Spleen (tissue), 7 donors: Measurements from ENCODE around the gene SASH1.

ENCODE experiments used
- POLR2AphosphoS5 ChIP-seq, 3 donors: sonication (generic); formaldehyde crosslinking; IDR thresholded peaks; one replicate each; pipeline ENCODE4 v1.5.1; 2017; ENCODE audit warnings: antibody characterized with exemption in 3 of 3
- TF ChIP-seq, protein P1 (sequence below), 11 experiments: fragments of 200-600 bp in 7 of 11; fragments of 450-650 bp in 4 of 11; sonication (generic) in 4 of 11; IDR thresholded peaks in 8 of 11; conservative IDR thresholded peaks in 3 of 11; 1 replicate in 7 of 11; 2 replicates in 4 of 11; pipeline versions ENCODE4 v1.4.0 to v1.8.0; 2016 to 2021; ENCODE audit warnings: antibody characterized with exemption in 11 of 11, inconsistent platforms in 4 of 11, mild to moderate bottlenecking in 1 of 11
- donor health status: DM: no; HTN: no; CAD: no; lungs with moderate emphysema.
- donor health status: DM: no; HTN: no; CAD: no.
- donor health status: DM: no; HTN: no; CAD: no.

DNA sequence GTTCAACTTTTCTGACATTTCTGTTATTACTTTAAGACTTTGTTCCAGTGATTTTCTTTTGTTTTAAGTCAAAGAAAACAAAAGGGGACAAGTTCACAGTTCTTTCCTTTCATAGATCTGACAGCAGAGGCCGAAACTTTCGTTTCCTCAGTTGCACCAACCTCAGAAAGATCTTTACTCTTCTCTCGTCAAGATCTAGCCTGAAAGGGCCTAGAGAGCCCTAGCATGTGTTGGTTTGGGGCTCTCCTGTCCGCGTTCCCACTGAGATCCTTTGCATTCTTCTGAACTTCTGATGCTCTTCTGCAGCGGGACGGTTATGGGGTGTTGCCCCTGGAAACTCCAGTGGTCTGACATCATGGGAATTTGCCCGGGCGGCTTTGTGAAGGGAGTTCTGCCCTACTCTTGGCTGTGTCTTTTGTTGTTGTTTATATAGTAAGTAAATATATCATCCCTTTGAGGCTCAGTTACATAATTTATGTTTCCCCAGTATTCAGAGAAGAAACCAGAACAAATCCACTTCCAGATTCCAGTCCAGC lies 129.1 kb downstream of the SASH1 start:
- TF ChIP-seq, protein P1, sequence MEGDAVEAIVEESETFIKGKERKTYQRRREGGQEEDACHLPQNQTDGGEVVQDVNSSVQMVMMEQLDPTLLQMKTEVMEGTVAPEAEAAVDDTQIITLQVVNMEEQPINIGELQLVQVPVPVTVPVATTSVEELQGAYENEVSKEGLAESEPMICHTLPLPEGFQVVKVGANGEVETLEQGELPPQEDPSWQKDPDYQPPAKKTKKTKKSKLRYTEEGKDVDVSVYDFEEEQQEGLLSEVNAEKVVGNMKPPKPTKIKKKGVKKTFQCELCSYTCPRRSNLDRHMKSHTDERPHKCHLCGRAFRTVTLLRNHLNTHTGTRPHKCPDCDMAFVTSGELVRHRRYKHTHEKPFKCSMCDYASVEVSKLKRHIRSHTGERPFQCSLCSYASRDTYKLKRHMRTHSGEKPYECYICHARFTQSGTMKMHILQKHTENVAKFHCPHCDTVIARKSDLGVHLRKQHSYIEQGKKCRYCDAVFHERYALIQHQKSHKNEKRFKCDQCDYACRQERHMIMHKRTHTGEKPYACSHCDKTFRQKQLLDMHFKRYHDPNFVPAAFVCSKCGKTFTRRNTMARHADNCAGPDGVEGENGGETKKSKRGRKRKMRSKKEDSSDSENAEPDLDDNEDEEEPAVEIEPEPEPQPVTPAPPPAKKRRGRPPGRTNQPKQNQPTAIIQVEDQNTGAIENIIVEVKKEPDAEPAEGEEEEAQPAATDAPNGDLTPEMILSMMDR (IDR thresholded peaks at IDR 0.05 in 8 of 11, conservative IDR thresholded peaks at IDR 0.05 in 3 of 11): no peak
- no peak for TF ChIP-seq POLR2AphosphoS5 (IDR thresholded peaks at IDR 0.05)
